CD4-positive, alpha-beta T cell treated with Interleukin-10 for 1 hour (primary cell): ENCODE results near the gene LRRC4B.

Experiments
- DNase-seq: peaks from one replicate; pipeline ENCODE4 v3.0.0-alpha.2; 2020

Gene LRRC4B

GRCh38 chr19:50518091-50519005, 49.9 kb downstream of the LRRC4B start:
- no peak for DNase-seq

GRCh38 chr19:50517704-50518075, 50.5 kb downstream of the LRRC4B start:
- DNase-seq = no peak

GRCh38 chr19:50516964-50517703, 51.1 kb downstream of the LRRC4B start:
- DNase-seq = no peak

GRCh38 chr19:50516456-50516855, 51.8 kb downstream of the LRRC4B start:
- no peak for DNase-seq

- DNase-seq = no peak
Observed at GRCh38 chr19:50515168-50515561, 53.1 kb downstream of the LRRC4B start.

- no peak for DNase-seq
Observed at GRCh38 chr19:50514346-50515167, 53.7 kb downstream of the LRRC4B start.

GRCh38 chr19:50513746-50514345, 54.4 kb downstream of the LRRC4B start, which contains the start of gene ASPDH:
ASPDH (minus strand) TSS chr19:50513913; CDS start chr19:50513823, 90 bp downstream.
- DNase-seq = no peak

- DNase-seq = no peak
Observed at GRCh38 chr19:50512999-50513745, 55.1 kb downstream of the LRRC4B start.

GRCh38 chr19:50512112-50512998, 55.9 kb downstream of the LRRC4B start:
- no peak for DNase-seq

- DNase-seq = peak; percentile 98
Observed at GRCh38 chr19:50511069-50511822, 57.0 kb downstream of the LRRC4B start, which contains the start of gene JOSD2. JOSD2 (minus strand) TSS chr19:50511191; CDS start chr19:50510431, 760 bp downstream.

GRCh38 chr19:50510700-50511068, 57.6 kb downstream of the LRRC4B start:
- no peak for DNase-seq

- no peak for DNase-seq
Observed at GRCh38 chr19:50510121-50510670, 58.0 kb downstream of the LRRC4B start.

- DNase-seq = no peak
Observed at GRCh38 chr19:50509366-50509765, 58.9 kb downstream of the LRRC4B start.

GRCh38 chr19:50508843-50509190, 59.4 kb downstream of the LRRC4B start:
- DNase-seq = no peak

- no peak for DNase-seq
Observed at GRCh38 chr19:50507376-50507775, 60.9 kb downstream of the LRRC4B start.

GRCh38 chr19:50506700-50507099, 61.5 kb downstream of the LRRC4B start:
- DNase-seq = no peak

- DNase-seq = no peak
Observed at GRCh38 chr19:50505856-50506611, 62.2 kb downstream of the LRRC4B start.

- no peak for DNase-seq
Observed at GRCh38 chr19:50501568-50502475, 66.4 kb downstream of the LRRC4B start.
